PFSK-1 (cell line): ENCODE results near the gene ANKIB1.

ENCODE experiments used
- SIN3A ChIP-seq: IDR thresholded peaks from 2 replicates; pipeline ENCODE4 v1.6.1; 2012; ENCODE audit warnings: mild to moderate bottlenecking, low read length, moderate library complexity, borderline replicate concordance; ENCODE audit not compliant: insufficient read depth
- TAF1 ChIP-seq: IDR thresholded peaks from 2 replicates; pipeline ENCODE4 v1.6.1; 2012; ENCODE audit warnings: low read length, control low read depth, borderline replicate concordance; ENCODE audit not compliant: insufficient read depth

DNA sequence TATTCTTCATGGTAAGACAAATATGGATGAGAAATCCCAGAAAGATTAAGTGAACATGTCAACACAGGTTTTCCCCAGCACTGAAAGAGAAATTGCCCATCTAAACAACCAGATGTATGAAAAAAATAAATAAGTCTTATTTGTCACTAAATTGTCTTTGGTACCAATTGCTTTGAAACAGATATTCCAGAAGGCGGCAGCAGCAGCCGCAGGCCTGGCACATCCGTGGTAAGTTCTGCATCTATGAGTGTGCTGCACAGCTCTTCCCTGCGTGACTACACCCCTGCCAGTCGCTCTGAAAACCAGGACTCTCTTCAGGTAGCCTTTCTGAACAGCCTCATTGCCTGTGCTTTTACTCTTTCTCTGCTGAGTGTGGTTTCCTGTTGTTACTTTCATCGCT is 151.8 kb downstream of the ANKIB1 start:
- TF ChIP-seq TAF1 (no peak), SIN3A (no peak)
